Skeletal muscle satellite cell (primary cell): ENCODE measurements around the gene VAV3.

Experiments used
- H3K27me3 ChIP-seq: 2 replicates; pipeline ENCODE4 v1.7.0; 2013; ENCODE audit warnings: low read length; ENCODE audit not compliant: control insufficient read depth, insufficient read depth
- H3K36me3 ChIP-seq: 2 replicates; pipeline ENCODE4 v1.7.0; 2013; ENCODE audit warnings: mild to moderate bottlenecking, control low read depth, low read length; ENCODE audit not compliant: insufficient read depth
- H3K4me1 ChIP-seq: 2 replicates; pipeline ENCODE4 v1.7.0; 2013; ENCODE audit warnings: low read length; ENCODE audit not compliant: control insufficient read depth, insufficient read depth
- H3K4me2 ChIP-seq: 2 replicates; pipeline ENCODE4 v1.7.0; 2013; ENCODE audit warnings: mild to moderate bottlenecking, low read length
- H3K4me3 ChIP-seq: 2 replicates; pipeline ENCODE4 v1.7.0; 2013; ENCODE audit warnings: low read length
- H3K9ac ChIP-seq: 2 replicates; pipeline ENCODE4 v1.7.0; 2013; ENCODE audit warnings: mild to moderate bottlenecking, low read depth, low read length, moderate library complexity
- H3K9me3 ChIP-seq: replicated peaks from 2 replicates; pipeline ENCODE4 v1.7.0; 2013; ENCODE audit warnings: mild to moderate bottlenecking, control low read depth, low read length

Gene VAV3

GRCh38 chr1:107830526-107830925, 134.5 kb downstream of the VAV3 start:
- no peaks in the 10 kb centered on the region for H3K9me3 ChIP-seq
- no peaks in the 10 kb centered on the region for H3K27me3 ChIP-seq
- no peak overlapping the region for H3K4me2 ChIP-seq
- H3K9ac ChIP-seq = no peak overlapping the region
- no peak overlapping the region for H3K4me3 ChIP-seq
- no peaks in the 10 kb centered on the region for H3K36me3 ChIP-seq
- peaks cover 7% of the 10 kb centered on the region for H3K4me1 ChIP-seq

GRCh38 chr1:107830075-107830474, 134.9 kb downstream of the VAV3 start:
- H3K4me3 ChIP-seq = no peak overlapping the region
- no peaks in the 10 kb centered on the region for H3K9me3 ChIP-seq
- no peaks in the 10 kb centered on the region for H3K36me3 ChIP-seq
- H3K4me1 ChIP-seq = peaks cover 7% of the 10 kb centered on the region
- H3K4me2 ChIP-seq = no peak overlapping the region
- H3K9ac ChIP-seq = no peak overlapping the region
- H3K27me3 ChIP-seq = no peaks in the 10 kb centered on the region

GRCh38 chr1:107829036-107829770, 135.8 kb downstream of the VAV3 start:
- Histone ChIP-seq H3K27me3 (no peaks in the 10 kb centered on the region), H3K36me3 (no peaks in the 10 kb centered on the region), H3K4me1 (peaks cover 7% of the 10 kb centered on the region), H3K9me3 (no peaks in the 10 kb centered on the region), H3K9ac (no peak overlapping the region), H3K4me2 (no peak overlapping the region), H3K4me3 (no peak overlapping the region)

- no peak overlapping the region for H3K4me3 ChIP-seq
- no peaks in the 10 kb centered on the region for H3K27me3 ChIP-seq
- H3K36me3 ChIP-seq = no peaks in the 10 kb centered on the region
- H3K4me2 ChIP-seq = no peak overlapping the region
- no peak overlapping the region for H3K9ac ChIP-seq
- H3K9me3 ChIP-seq = no peaks in the 10 kb centered on the region
- H3K4me1 ChIP-seq = peaks cover 15% of the 10 kb centered on the region
Observed at GRCh38 chr1:107824946-107825345, 140.0 kb downstream of the VAV3 start.

DNA sequence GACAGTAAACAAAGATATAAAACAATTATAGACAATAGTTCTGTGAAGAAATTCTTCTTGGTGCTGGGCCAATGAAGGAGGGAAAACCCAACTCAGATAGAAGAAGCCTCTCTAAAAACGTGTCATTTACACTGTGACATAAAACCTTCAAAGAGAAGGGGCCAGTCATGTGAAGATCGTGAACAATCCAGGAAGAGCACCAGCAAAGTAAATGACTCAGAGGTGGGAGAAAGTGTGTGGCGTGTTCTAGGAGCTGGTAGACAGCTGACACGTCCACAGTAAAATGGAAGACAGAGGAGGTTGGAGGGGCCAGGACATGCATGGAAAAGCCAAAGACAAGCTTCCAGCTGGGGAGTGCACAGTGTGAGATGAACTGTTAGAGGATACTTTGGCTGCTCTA, 143.6 kb downstream of the VAV3 start:
- Histone ChIP-seq H3K4me1 (peaks cover 9% of the 10 kb centered on the region), H3K9ac (no peak overlapping the region), H3K9me3 (no peaks in the 10 kb centered on the region), H3K27me3 (no peaks in the 10 kb centered on the region), H3K4me2 (no peak overlapping the region), H3K4me3 (no peak overlapping the region), H3K36me3 (no peaks in the 10 kb centered on the region)

GRCh38 chr1:107820801-107821200, 144.2 kb downstream of the VAV3 start:
- H3K36me3 ChIP-seq = no peaks in the 10 kb centered on the region
- H3K9me3 ChIP-seq = no peaks in the 10 kb centered on the region
- no peak overlapping the region for H3K9ac ChIP-seq
- H3K4me3 ChIP-seq = no peak overlapping the region
- no peak overlapping the region for H3K4me2 ChIP-seq
- peaks cover 9% of the 10 kb centered on the region for H3K4me1 ChIP-seq
- no peaks in the 10 kb centered on the region for H3K27me3 ChIP-seq

DNA sequence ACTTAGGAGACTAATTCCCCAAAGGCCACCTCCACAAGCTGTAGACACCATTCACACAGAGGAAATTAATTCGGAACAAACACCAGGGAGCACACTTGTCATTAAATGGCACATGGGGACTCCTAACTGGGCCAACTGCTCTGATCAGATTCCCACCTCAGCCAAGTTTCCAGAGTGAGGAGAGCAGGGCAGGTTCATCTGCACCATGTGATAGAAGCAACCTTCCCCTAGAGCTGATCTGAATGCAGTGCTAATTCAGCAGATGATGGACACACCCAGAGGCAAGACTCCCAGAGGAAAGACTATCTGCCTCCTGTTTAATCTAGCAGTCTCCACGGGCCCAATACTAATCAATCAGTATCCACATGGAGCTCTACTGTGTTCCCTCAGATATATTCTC, 147.0 kb downstream of the VAV3 start:
- Histone ChIP-seq H3K9me3 (no peaks in the 10 kb centered on the region), H3K27me3 (no peaks in the 10 kb centered on the region), H3K4me1 (peaks cover 9% of the 10 kb centered on the region), H3K36me3 (no peaks in the 10 kb centered on the region), H3K9ac (no peak overlapping the region), H3K4me2 (no peak overlapping the region), H3K4me3 (no peak overlapping the region)

DNA sequence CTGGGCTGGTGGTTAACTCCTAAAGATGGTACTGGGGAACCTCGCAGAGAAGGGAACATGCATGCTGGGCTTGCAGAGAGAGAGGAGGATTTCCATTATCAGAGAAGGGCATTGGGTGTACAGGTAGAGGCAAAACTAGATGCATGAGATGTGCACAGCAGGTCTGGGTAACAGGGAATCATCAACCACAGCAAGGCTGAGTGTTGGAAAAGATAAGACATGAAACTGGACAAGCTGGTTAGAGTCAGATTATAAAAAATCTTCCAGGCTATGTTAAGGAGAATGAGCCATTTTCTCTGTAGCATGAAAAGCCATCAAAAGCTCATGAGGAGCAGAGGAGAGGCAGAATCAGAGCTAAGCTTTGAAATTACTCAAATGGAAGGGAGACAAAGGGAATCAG, 147.8 kb downstream of the VAV3 start:
- no peak overlapping the region for H3K9ac ChIP-seq
- H3K27me3 ChIP-seq = no peaks in the 10 kb centered on the region
- H3K4me3 ChIP-seq = no peak overlapping the region
- no peaks in the 10 kb centered on the region for H3K9me3 ChIP-seq
- peaks cover 9% of the 10 kb centered on the region for H3K4me1 ChIP-seq
- no peaks in the 10 kb centered on the region for H3K36me3 ChIP-seq
- no peak overlapping the region for H3K4me2 ChIP-seq

GRCh38 chr1:107810291-107810951, 154.6 kb downstream of the VAV3 start:
- no peaks in the 10 kb centered on the region for H3K27me3 ChIP-seq
- H3K9ac ChIP-seq = no peak overlapping the region
- H3K4me3 ChIP-seq = no peak overlapping the region
- no peak overlapping the region for H3K4me2 ChIP-seq
- H3K36me3 ChIP-seq = no peaks in the 10 kb centered on the region
- no peaks in the 10 kb centered on the region for H3K4me1 ChIP-seq
- H3K9me3 ChIP-seq = no peaks in the 10 kb centered on the region

GRCh38 chr1:107807855-107808254, 157.1 kb downstream of the VAV3 start:
- Histone ChIP-seq H3K36me3 (no peaks in the 10 kb centered on the region), H3K9me3 (no peaks in the 10 kb centered on the region), H3K4me2 (no peak overlapping the region), H3K9ac (no peak overlapping the region), H3K27me3 (no peaks in the 10 kb centered on the region), H3K4me3 (no peak overlapping the region), H3K4me1 (no peaks in the 10 kb centered on the region)

GRCh38 chr1:107807405-107807804, 157.6 kb downstream of the VAV3 start:
- Histone ChIP-seq H3K4me3 (no peak overlapping the region), H3K4me1 (no peaks in the 10 kb centered on the region), H3K4me2 (no peak overlapping the region), H3K9ac (no peak overlapping the region), H3K27me3 (no peaks in the 10 kb centered on the region), H3K9me3 (no peaks in the 10 kb centered on the region), H3K36me3 (no peaks in the 10 kb centered on the region)

DNA sequence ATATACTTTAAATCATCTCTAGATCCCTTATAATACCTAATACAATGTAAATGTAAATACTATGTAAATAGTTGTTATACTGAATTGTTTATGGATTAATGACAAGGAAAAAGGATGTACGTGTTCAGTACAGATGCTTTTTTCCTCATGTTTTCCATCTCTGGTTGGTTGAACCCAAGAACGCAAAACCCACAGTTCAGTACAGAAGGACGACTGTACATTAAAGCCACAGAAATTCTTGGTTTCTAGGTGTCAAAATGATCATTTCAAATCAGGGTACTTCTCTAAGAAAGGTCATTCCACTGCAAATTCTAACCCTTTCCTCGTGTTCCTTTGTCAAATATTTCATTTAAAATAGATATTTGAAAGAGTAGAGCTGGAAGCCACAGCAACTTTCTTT, 158.1 kb downstream of the VAV3 start:
- Histone ChIP-seq H3K36me3 (no peaks in the 10 kb centered on the region), H3K4me1 (no peaks in the 10 kb centered on the region), H3K4me3 (no peak overlapping the region), H3K9ac (no peak overlapping the region), H3K4me2 (no peak overlapping the region), H3K9me3 (no peaks in the 10 kb centered on the region), H3K27me3 (no peaks in the 10 kb centered on the region)
